ENCODE data around the gene ZDHHC18.
A peak's percentile ranks its signal among the peaks of the same experiment; 100 is the strongest.

The ZDHHC18 gene

GRCh38 chr1:26827106-26827604 lies 667 bp downstream of the ZDHHC18 start:
- TF ChIP-seq, protein P1, sequence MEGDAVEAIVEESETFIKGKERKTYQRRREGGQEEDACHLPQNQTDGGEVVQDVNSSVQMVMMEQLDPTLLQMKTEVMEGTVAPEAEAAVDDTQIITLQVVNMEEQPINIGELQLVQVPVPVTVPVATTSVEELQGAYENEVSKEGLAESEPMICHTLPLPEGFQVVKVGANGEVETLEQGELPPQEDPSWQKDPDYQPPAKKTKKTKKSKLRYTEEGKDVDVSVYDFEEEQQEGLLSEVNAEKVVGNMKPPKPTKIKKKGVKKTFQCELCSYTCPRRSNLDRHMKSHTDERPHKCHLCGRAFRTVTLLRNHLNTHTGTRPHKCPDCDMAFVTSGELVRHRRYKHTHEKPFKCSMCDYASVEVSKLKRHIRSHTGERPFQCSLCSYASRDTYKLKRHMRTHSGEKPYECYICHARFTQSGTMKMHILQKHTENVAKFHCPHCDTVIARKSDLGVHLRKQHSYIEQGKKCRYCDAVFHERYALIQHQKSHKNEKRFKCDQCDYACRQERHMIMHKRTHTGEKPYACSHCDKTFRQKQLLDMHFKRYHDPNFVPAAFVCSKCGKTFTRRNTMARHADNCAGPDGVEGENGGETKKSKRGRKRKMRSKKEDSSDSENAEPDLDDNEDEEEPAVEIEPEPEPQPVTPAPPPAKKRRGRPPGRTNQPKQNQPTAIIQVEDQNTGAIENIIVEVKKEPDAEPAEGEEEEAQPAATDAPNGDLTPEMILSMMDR (IDR thresholded peaks at IDR 0.05; ENCODE audit: low read depth, low read length) = no peak
- H3K27me3 ChIP-seq (ENCODE audit: insufficient read depth, low read depth, severe bottlenecking) = no peaks in the 10 kb centered on the region
- peak overlapping the region; percentile 57 for H3K4me3 ChIP-seq (ENCODE audit: low read depth, low read length)
- H3K9me3 ChIP-seq (ENCODE audit: severe bottlenecking) = no peaks in the 10 kb centered on the region
- H3K36me3 ChIP-seq = peaks cover 29% of the 10 kb centered on the region
- H3K27ac ChIP-seq = no peak overlapping the region
- no peak for DNase-seq

DNA sequence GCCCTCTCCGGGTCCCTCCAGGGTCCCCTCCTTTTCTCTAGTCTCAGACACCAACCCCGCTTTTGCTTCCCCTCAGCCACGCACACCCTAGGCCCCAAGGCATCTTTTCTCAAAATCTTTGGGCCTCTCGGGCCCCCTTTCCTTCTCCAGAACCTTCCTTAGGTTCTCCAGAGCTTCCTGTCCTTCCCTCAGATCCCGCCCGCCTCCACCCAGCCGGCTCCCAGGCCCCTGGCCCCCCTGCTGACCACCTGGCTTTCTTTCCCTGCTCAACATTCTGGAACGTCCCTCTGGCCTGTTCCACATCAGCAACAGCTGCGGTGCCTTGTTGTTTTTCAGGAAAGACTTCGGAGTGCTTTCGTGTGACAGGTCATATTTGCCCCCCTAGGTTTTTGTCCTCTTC lies 1.2 kb downstream of the ZDHHC18 start:
- H3K27ac ChIP-seq = no peak overlapping the region
- TF ChIP-seq, protein P1 (IDR thresholded peaks at IDR 0.05; ENCODE audit: low read depth, low read length) = no peak
- no peak for DNase-seq
- H3K36me3 ChIP-seq = peaks cover 32% of the 10 kb centered on the region
- no peaks in the 10 kb centered on the region for H3K27me3 ChIP-seq (ENCODE audit: insufficient read depth, low read depth, severe bottlenecking)
- H3K9me3 ChIP-seq (ENCODE audit: severe bottlenecking) = no peaks in the 10 kb centered on the region
- peak overlapping the region; percentile 57 for H3K4me3 ChIP-seq (ENCODE audit: low read depth, low read length)

DNA sequence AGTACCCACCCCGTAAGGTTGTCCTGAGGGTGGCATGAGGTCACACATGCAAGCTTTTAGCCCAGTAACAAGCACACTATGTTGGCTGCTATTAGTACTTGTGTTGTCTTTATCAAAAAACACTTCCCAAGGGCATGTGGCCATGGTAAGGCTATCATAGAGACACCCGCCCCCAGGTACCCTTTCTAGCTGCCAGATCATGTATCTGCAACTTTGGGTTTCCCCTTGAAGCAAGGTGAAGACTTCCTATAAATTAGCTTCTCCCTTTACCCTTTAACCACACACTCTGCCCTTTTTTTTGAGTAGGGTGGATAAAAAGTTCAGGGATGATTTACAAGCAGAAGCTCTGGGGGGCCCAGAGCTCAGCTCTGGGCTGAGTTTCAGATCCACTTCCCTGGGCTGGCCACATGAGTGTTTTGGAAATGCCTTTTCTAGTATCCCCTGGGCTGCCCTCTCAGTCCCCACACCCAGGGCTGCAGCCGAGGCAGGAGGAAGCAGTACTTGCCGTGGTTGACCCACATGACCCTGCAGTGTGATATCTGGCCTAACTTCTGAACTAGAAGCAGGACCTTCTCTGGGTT lies 2.0 kb downstream of the ZDHHC18 start:
- Histone ChIP-seq H3K27me3 (ENCODE audit: insufficient read depth, low read depth, severe bottlenecking) (no peaks in the 10 kb centered on the region), H3K27ac (no peak overlapping the region), H3K4me3 (ENCODE audit: low read depth, low read length) (no peak overlapping the region), H3K9me3 (ENCODE audit: severe bottlenecking) (no peaks in the 10 kb centered on the region), H3K36me3 (peaks cover 40% of the 10 kb centered on the region)
- no peak for DNase-seq
- TF ChIP-seq, protein P1 (IDR thresholded peaks at IDR 0.05; ENCODE audit: low read depth, low read length) = no peak

DNA sequence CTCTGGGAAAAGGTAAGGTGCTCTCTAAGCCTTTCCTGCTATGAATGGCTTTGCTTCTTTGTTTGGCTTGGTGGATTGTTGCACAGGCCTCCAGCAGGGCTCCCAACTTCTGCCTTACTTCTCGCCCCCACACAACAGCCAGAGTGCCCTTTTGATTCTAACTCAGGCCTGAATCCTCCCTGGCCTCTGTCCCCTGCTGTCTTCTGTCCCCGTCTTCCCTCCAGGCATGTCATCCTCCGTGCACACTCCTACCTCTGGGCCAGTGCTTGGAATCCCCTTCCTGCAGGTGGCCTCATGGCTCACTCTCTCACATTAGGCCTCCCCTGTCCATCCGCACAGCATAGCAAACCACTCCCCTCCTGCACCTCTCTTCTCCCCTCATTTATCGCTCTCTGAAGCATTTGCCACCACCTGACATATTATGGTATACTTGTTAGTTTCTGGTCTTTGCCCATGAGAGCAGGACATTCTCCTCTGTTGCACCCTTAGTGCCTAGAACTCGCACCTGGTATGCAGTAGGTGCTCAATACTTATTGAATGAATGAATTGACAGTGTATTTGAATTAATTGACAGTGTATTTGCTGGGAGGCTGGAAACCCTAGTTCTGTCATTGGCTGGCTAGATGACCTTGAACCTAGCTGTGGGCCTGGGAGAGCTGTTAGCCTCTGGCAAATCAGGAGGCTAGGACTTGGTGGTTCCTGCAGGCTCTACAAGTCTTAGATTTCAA lies 2.9 kb downstream of the ZDHHC18 start:
- no peak for DNase-seq
- no peak overlapping the region for H3K4me3 ChIP-seq (ENCODE audit: low read depth, low read length)
- TF ChIP-seq, protein P1 (IDR thresholded peaks at IDR 0.05; ENCODE audit: low read depth, low read length) = no peak
- H3K27ac ChIP-seq = no peak overlapping the region
- no peaks in the 10 kb centered on the region for H3K9me3 ChIP-seq (ENCODE audit: severe bottlenecking)
- H3K27me3 ChIP-seq (ENCODE audit: insufficient read depth, low read depth, severe bottlenecking) = no peaks in the 10 kb centered on the region
- peaks cover 42% of the 10 kb centered on the region for H3K36me3 ChIP-seq

DNA sequence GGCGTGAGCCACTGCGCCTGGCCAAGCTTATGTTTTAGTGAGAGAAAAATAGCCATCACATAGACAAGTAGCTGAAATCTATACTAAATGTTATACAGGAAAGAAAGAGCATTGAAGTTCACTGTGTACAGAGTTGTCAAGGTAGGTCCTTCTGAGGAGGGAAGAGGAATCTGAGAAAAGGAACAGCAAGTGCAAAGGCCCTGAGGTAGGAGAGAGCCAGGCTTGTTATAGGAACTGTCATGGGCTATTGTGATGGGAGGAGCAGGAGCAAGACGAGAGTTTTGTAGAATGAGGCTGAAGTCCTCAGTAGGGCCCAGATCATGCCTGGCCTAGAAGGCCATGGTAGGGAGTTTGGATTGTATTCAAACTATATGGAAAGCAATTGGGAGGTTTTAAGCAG lies 4.6 kb downstream of the ZDHHC18 start:
- Histone ChIP-seq H3K36me3 (peaks cover 56% of the 10 kb centered on the region), H3K27ac (no peak overlapping the region; the same call in 1 of the 2 replicates), H3K27me3 (ENCODE audit: insufficient read depth, low read depth, severe bottlenecking) (no peaks in the 10 kb centered on the region), H3K9me3 (ENCODE audit: severe bottlenecking) (no peaks in the 10 kb centered on the region), H3K4me3 (ENCODE audit: low read depth, low read length) (no peak overlapping the region)
- no peak for DNase-seq
- TF ChIP-seq, protein P1 (IDR thresholded peaks at IDR 0.05; ENCODE audit: low read depth, low read length) = no peak
